HEK293 (cell line): Measurements from ENCODE around the gene DNM1.

Experiments
- EGR2 ChIP-seq: fragments of 450-650 bp; formaldehyde crosslinking; IDR thresholded peaks from 2 replicates; pipeline ENCODE4 v1.5.1; 2016; ENCODE audit warnings: low read depth, missing biosample characterization, missing genetic modification characterization
- ELK4 ChIP-seq: IDR thresholded peaks from 2 replicates; pipeline ENCODE4 v1.6.1; 2011; ENCODE audit warnings: mild to moderate bottlenecking, low read depth, low read length, borderline replicate concordance
- HOXD13 ChIP-seq: sonication (generic); formaldehyde crosslinking; IDR thresholded peaks from 2 replicates; pipeline ENCODE4 v1.8.0; 2022; ENCODE audit warnings: missing genetic modification reagents, borderline replicate concordance
- INSM2 ChIP-seq: fragments of 450-650 bp; formaldehyde crosslinking; IDR thresholded peaks from 2 replicates; pipeline ENCODE4 v1.5.1; 2016; ENCODE audit warnings: missing biosample characterization, missing genetic modification characterization
- MZF1 ChIP-seq: fragments of 450-650 bp; formaldehyde crosslinking; IDR thresholded peaks from 2 replicates; pipeline ENCODE4 v1.5.1; 2017; ENCODE audit warnings: missing biosample characterization, missing genetic modification characterization, borderline replicate concordance
- ZBTB1 ChIP-seq: fragments of 450-650 bp; formaldehyde crosslinking; IDR thresholded peaks from 2 replicates; pipeline ENCODE4 v1.5.1; 2016; ENCODE audit warnings: missing biosample characterization, missing genetic modification characterization
- ZBTB49 ChIP-seq: fragments of 450-650 bp; formaldehyde crosslinking; IDR thresholded peaks from 2 replicates; pipeline ENCODE4 v1.5.1; 2016; ENCODE audit warnings: missing biosample characterization, missing genetic modification characterization, low read depth
- ZNF148 ChIP-seq: fragments of 450-650 bp; formaldehyde crosslinking; IDR thresholded peaks from 2 replicates; pipeline ENCODE4 v1.5.0; 2017; ENCODE audit warnings: missing biosample characterization, missing genetic modification characterization, borderline replicate concordance
- ZNF169 ChIP-seq: fragments of 450-650 bp; formaldehyde crosslinking; IDR thresholded peaks from 2 replicates; pipeline ENCODE4 v1.5.1; 2016; ENCODE audit warnings: missing biosample characterization, missing genetic modification characterization
- ZNF221 ChIP-seq: fragments of 450-650 bp; formaldehyde crosslinking; IDR thresholded peaks from 2 replicates; pipeline ENCODE4 v1.5.1; 2017; ENCODE audit warnings: missing biosample characterization, missing genetic modification characterization, borderline replicate concordance
- ZNF274 ChIP-seq, 2 experiments: fragments of 200-500 bp in 1 of 2; fragments of 450-650 bp in 1 of 2; sonication (Bioruptor generic) in 1 of 2; formaldehyde crosslinking in 1 of 2; IDR thresholded peaks; 2 replicates each; pipeline versions ENCODE4 v1.5.1 to v1.6.1; 2014 to 2016; ENCODE audit warnings: borderline replicate concordance in 1 of 2, inconsistent platforms in 1 of 2, low read length in 1 of 2, missing biosample characterization in 1 of 2, missing genetic modification characterization in 1 of 2
- ZNF341 ChIP-seq: fragments of 450-650 bp; formaldehyde crosslinking; IDR thresholded peaks from 2 replicates; pipeline ENCODE4; 2016; ENCODE audit warnings: low read depth, missing biosample characterization, missing genetic modification characterization
- ZNF350 ChIP-seq: fragments of 450-650 bp; formaldehyde crosslinking; IDR thresholded peaks from 2 replicates; pipeline ENCODE4 v1.5.0; 2017; ENCODE audit warnings: missing biosample characterization, mild to moderate bottlenecking, missing genetic modification characterization
- ZNF354C ChIP-seq: fragments of 450-650 bp; formaldehyde crosslinking; IDR thresholded peaks from 2 replicates; pipeline ENCODE4 v1.5.1; 2016; ENCODE audit warnings: missing biosample characterization, missing genetic modification characterization, low read depth, borderline replicate concordance
- ZNF391 ChIP-seq: fragments of 450-650 bp; formaldehyde crosslinking; IDR thresholded peaks from 2 replicates; pipeline ENCODE4 v1.5.1; 2016; ENCODE audit warnings: low read depth, missing biosample characterization, missing genetic modification characterization, borderline replicate concordance
- ZNF426 ChIP-seq: fragments of 450-650 bp; formaldehyde crosslinking; IDR thresholded peaks from 2 replicates; pipeline ENCODE4 v1.5.1; 2017; ENCODE audit warnings: missing biosample characterization, missing genetic modification characterization, mild to moderate bottlenecking, inconsistent platforms, moderate library complexity
- ZNF473 ChIP-seq: fragments of 450-650 bp; formaldehyde crosslinking; IDR thresholded peaks from 2 replicates; pipeline ENCODE4 v1.5.1; 2017; ENCODE audit warnings: missing biosample characterization, missing genetic modification characterization
- ZNF518A ChIP-seq: fragments of 450-650 bp; formaldehyde crosslinking; conservative IDR thresholded peaks from 2 replicates; pipeline ENCODE4 v1.5.1; 2016; ENCODE audit warnings: low read depth, missing biosample characterization, missing genetic modification characterization
- ZNF529 ChIP-seq: fragments of 450-650 bp; formaldehyde crosslinking; IDR thresholded peaks from 2 replicates; pipeline ENCODE4 v1.5.1; 2017; ENCODE audit warnings: missing genetic modification characterization, missing biosample characterization; ENCODE audit not compliant: insufficient replicate concordance
- ZNF549 ChIP-seq: fragments of 450-650 bp; IDR thresholded peaks from 2 replicates; pipeline ENCODE4 v1.5.1; 2018; ENCODE audit warnings: missing biosample characterization, missing genetic modification characterization, mild to moderate bottlenecking, inconsistent platforms, moderate library complexity
- ZNF610 ChIP-seq: fragments of 450-650 bp; formaldehyde crosslinking; IDR thresholded peaks from 2 replicates; pipeline ENCODE4 v1.5.1; 2016; ENCODE audit warnings: missing biosample characterization, missing genetic modification characterization, borderline replicate concordance
- ZNF621 ChIP-seq: fragments of 450-650 bp; formaldehyde crosslinking; IDR thresholded peaks from 2 replicates; pipeline ENCODE4 v1.5.1; 2017; ENCODE audit warnings: missing biosample characterization, missing genetic modification characterization
- ZNF777 ChIP-seq: fragments of 450-650 bp; formaldehyde crosslinking; IDR thresholded peaks from 2 replicates; pipeline ENCODE4 v1.5.1; 2017; ENCODE audit warnings: missing biosample characterization, missing genetic modification characterization, borderline replicate concordance
- ZSCAN16 ChIP-seq: fragments of 450-650 bp; formaldehyde crosslinking; IDR thresholded peaks from 2 replicates; pipeline ENCODE4 v1.5.1; 2016; ENCODE audit warnings: missing biosample characterization, missing genetic modification characterization
- ZSCAN23 ChIP-seq: fragments of 450-650 bp; formaldehyde crosslinking; IDR thresholded peaks from 2 replicates; pipeline ENCODE4 v1.5.1; 2016; ENCODE audit warnings: missing biosample characterization, missing genetic modification characterization

Gene DNM1

GRCh38 chr9:128159784-128160602 lies 43.2 kb upstream of the DNM1 start, which contains the start of gene BBLN (continued):
- TF ChIP-seq ELK4 = no peak
- no peak for TF ChIP-seq ZNF610 (tag by site-specific recombination)
- no peak for TF ChIP-seq ZNF518A (tag by site-specific recombination)
- TF ChIP-seq ZNF473 (tag by site-specific recombination) = no peak
- TF ChIP-seq ZBTB1 (tag by site-specific recombination) = no peak
- no peak for TF ChIP-seq ZNF529
- no peak for TF ChIP-seq ZNF621
- TF ChIP-seq ZNF350 (tag by site-specific recombination) = no peak
- no peak for TF ChIP-seq ZNF221 (tag by site-specific recombination)
- no peak for TF ChIP-seq ZNF274 (IDR thresholded peaks at IDR 0.05; ENCODE audit: low read length)
- TF ChIP-seq ZNF274 (tag by site-specific recombination; IDR thresholded peaks at IDR 0.05; ENCODE audit: borderline replicate concordance) = no peak
- TF ChIP-seq INSM2 = no peak
- TF ChIP-seq HOXD13 (CRISPR knock-in tag) = no peak
- TF ChIP-seq ZNF549 (tag by site-specific recombination) = no peak
- TF ChIP-seq ZSCAN16 (tag by site-specific recombination) = no peak
- no peak for TF ChIP-seq ZSCAN23
- TF ChIP-seq ZNF354C (tag by site-specific recombination) = no peak
- peak; percentile 94 for TF ChIP-seq ZNF341 (tag by site-specific recombination)
- TF ChIP-seq EGR2 = peak; percentile 95
- TF ChIP-seq ZNF169 (tag by site-specific recombination) = no peak
- TF ChIP-seq ZNF148 (tag by site-specific recombination) = no peak
- 0 out of 2 replicates have a peak, but pooled peaks have one; percentile 25 for TF ChIP-seq ZNF391 (tag by site-specific recombination)
- TF ChIP-seq ZBTB49 (tag by site-specific recombination) = no peak
- no peak for TF ChIP-seq ZNF426
- no peak for TF ChIP-seq MZF1
- TF ChIP-seq ZNF777 (tag by site-specific recombination) = no peak
